SKM-1 treated with dmso at 0.1 percent for 144 hours (cell line): ENCODE results near the gene CPA3.

Experiments used
- DNase-seq: peaks from one replicate; lab custom pipeline; 2025; ENCODE audit not compliant: unreplicated experiment; lab: John Stamatoyannopoulos, UW

CPA3 gene

GRCh38 chr3:148857316-148857715 is 7.8 kb upstream of the CPA3 start:
- no peak for DNase-seq

- DNase-seq, result peak; percentile 51
These were observed 3.7 kb upstream of the CPA3 start for GRCh38 chr3:148861277-148861869.

GRCh38 chr3:148863297-148863696 is 1.8 kb upstream of the CPA3 start:
- no peak for DNase-seq

- DNase-seq, result no peak
These were observed 1.3 kb upstream of the CPA3 start for GRCh38 chr3:148863814-148864213.

DNA sequence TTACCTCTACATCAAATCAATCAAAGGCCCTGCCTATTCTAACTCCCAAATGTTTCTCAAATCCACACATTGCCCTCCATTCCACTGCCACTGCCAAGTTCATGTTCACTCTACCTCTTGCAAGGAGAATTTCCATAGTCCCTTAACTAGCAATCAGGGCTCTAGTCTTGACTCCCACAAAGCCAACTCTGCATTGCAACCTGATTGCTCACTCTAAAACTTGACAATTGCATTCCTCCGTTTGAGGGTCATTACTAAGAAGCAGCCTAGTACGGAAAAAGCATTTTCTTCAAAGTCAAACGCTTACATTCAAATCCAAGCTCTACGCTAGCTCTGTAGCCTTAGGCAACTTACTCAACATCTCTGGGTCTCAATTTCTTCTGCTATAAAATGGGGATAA is 1.2 kb downstream of the CPA3 start:
- no peak for DNase-seq

GRCh38 chr3:148873270-148873927 is 8.3 kb downstream of the CPA3 start:
- no peak for DNase-seq

DNA sequence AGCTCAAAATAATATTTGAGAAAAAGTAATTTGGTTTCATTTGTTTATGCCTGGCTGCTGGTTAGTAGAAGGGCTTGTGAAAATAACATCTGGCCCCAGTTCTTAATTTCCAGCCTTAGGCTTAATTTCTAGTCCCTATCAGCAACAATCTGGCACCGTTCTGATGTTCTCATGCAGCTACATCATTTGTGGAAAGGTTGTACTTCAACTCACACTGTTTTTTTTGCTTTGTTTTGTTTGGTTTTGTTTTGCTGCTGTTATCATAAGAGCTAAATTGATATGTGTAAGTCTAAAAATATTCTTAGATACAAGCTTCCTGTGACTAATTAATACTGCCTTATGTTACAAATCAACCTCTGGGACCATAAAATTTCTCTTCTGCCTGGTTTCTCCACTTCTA is 8.9 kb downstream of the CPA3 start:
- DNase-seq, result no peak

DNA sequence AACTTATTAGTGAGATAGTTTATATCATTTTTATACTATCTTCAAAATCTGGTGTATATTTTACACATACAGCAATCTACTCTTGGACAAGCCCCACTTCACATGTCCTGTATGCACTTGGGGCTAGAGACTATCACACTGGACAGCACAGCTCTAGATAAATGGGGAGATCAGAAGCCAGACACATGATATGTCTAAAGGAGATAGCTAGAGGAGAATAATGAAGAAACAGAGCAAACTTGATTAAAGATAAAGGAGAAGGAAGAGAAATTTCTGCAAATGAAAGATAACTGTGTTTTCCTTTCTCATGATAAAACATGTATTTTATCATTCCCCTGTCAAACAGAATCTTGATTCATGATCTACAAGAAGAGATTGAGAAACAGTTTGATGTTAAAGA is 13.0 kb downstream of the CPA3 start:
- no peak for DNase-seq

- no peak for DNase-seq
These were observed 14.2 kb downstream of the CPA3 start for GRCh38 chr3:148879256-148879655.

GRCh38 chr3:148880681-148881080 is 15.6 kb downstream of the CPA3 start:
- DNase-seq, result peak; percentile 45

- DNase-seq, result no peak
These were observed 16.2 kb downstream of the CPA3 start for GRCh38 chr3:148881286-148881685.

- no peak for DNase-seq
These were observed 17.2 kb downstream of the CPA3 start for GRCh38 chr3:148882288-148882687.

GRCh38 chr3:148883163-148883562 is 18.1 kb downstream of the CPA3 start:
- no peak for DNase-seq

- DNase-seq, result no peak
These were observed 19.2 kb downstream of the CPA3 start for GRCh38 chr3:148884261-148884660.

DNA sequence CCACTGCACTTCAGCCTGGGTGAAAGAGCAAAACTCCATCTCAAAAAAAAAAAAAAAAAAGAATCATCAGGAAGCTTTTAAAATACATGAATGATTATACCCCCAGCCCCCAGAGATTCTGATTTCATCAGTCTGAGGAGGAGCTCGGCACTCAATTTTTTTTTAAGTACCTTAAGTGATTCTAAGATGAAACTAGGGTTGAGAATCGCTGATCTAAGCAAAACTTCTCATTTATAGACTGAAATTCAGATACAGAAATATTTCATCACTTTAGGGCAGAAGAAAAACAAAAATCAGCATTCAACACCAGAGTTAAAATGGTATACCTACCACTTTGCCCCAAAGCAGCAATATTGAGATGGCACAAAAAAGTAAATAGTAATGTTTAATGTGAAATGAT is 24.7 kb downstream of the CPA3 start:
- DNase-seq, result no peak

- DNase-seq, result no peak
These were observed 31.0 kb downstream of the CPA3 start for GRCh38 chr3:148896062-148896461.

GRCh38 chr3:148901987-148902791 is 37.1 kb downstream of the CPA3 start:
- DNase-seq, result no peak

GRCh38 chr3:148903022-148903442 is 37.9 kb downstream of the CPA3 start:
- no peak for DNase-seq

DNA sequence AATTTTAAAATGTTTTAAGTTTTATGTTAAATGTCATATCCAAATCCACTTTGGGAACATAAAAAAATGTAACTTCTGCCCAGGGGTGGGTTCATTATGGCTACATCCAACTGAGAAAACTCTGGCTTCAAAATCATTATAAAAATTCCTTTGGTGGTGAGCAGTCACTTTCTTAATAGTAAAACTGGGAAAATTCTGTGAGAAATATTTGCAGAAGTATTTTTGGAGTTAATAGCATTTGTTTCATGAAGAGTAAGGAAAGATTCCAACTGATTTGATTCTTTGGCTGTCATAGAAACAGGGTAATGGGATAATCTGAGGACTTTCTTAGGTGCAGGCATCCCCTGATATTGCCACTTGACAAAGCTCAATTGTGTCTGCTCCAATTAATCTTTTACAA is 38.8 kb downstream of the CPA3 start:
- DNase-seq, result no peak

GRCh38 chr3:148906667-148907066 is 41.6 kb downstream of the CPA3 start:
- DNase-seq, result no peak

GRCh38 chr3:148911173-148911572 is 46.1 kb downstream of the CPA3 start:
- no peak for DNase-seq

- no peak for DNase-seq
These were observed 46.5 kb downstream of the CPA3 start for GRCh38 chr3:148911592-148911991.
